Measurements from ENCODE around the gene PER1. TPM values are rescaled to one million over a fixed set of nuclear protein-coding genes. Genes with fewer than 3 reads are reported as not detected.

PER1 gene
- total and polyA plus RNA-seq, 10 of the 15 experiments (the other 5 are each of a cell fraction or from before 2014, with no cell fraction given), result 0.02 to 25.1 (median 5.4) TPM

- no peaks in the 10 kb centered on the region for H4K20me1 ChIP-seq (ENCODE audit: control insufficient read depth, insufficient read depth)
- no peaks in the 10 kb centered on the region for H3K27me3 ChIP-seq (replicated peaks in 1 of 2; ENCODE audit: control insufficient read depth in 2 of 2, insufficient read depth in 2 of 2, low read length in 1 of 2)
- no peaks in the 10 kb centered on the region for H3K9me3 ChIP-seq (replicated peaks; ENCODE audit: control insufficient read depth, insufficient read depth, low read length)
- H3K36me3 ChIP-seq (ENCODE audit: control insufficient read depth in 2 of 2, insufficient read depth in 2 of 2, low read length in 1 of 2), result no peaks in the 10 kb centered on the region
- WGBS (ENCODE audit: insufficient coverage, insufficient replicate concordance, low lambda C conversion rate, missing lambda C conversion rate), result 32% methylated on average over 4 of the region's 4 CpGs
- ATAC-seq (no peak), DNase-seq (ENCODE audit: low read depth, low spot score) (no peak), FAIRE-seq (no peak)
- in situ Hi-C loops (cut with MboI), result no loop called here
- no TSS peak for BruUV-seq (replicated peaks)
- CTCF ChIA-PET, result interaction anchor here (0.9 to 4.1 kb wide), 3 partner anchors 9 to 25 kb away, joined by 3 to 20 read pairs (median 4); no protein-coding TSS in a partner anchor
- no peak overlapping the region for H3K27ac ChIP-seq (ENCODE audit: control insufficient read depth, insufficient read depth)
- peaks cover 3% of the 10 kb centered on the region for H3K4me1 ChIP-seq (ENCODE audit: control insufficient read depth, insufficient read depth, low read length)
- H2AFZ ChIP-seq (ENCODE audit: control insufficient read depth, low read depth, low read length), result no peak overlapping the region
- no peak overlapping the region for H3K4me3 ChIP-seq
- intact Hi-C loops (cut with micrococcal nuclease; ENCODE audit: unreplicated experiment), result no loop called here
- SMC1A ChIA-PET (ENCODE audit: uncharacterized antibody, unreplicated experiment), result interaction anchor here (0.8 to 1.5 kb wide), 2 partner anchors 9 to 22 kb away, joined by 4 to 5 read pairs; no protein-coding TSS in a partner anchor
- H3K79me2 ChIP-seq (ENCODE audit: control insufficient read depth, insufficient read depth, low read length), result no peaks in the 10 kb centered on the region
- no peak overlapping the region for H3K4me2 ChIP-seq (ENCODE audit: control insufficient read depth, insufficient read depth)
- POLR2A ChIA-PET, result interaction anchor here (0.5 to 1.6 kb wide), 5 partner anchors 10 to 298 kb away, joined by 3 to 5 read pairs (median 4); partner anchors contain the start of gene HES7
- RAD21 ChIA-PET (ENCODE audit: unreplicated experiment), result interaction anchor here (1.1 kb wide), 1 partner anchor 15 kb away, joined by 4 read pairs; the partner anchor contains the start of gene ALOXE3
- H3K9ac ChIP-seq (ENCODE audit: control insufficient read depth, insufficient read depth, low read length), result no peak overlapping the region
- no peak for TF ChIP-seq RCOR1 (conservative IDR thresholded peaks at IDR 0.05; ENCODE audit: low read depth, low read length)
- TF ChIP-seq BACH1 (IDR thresholded peaks at IDR 0.05; ENCODE audit: borderline replicate concordance), result no peak
- no peak for TF ChIP-seq CEBPZ (IDR thresholded peaks at IDR 0.05; ENCODE audit: low read depth, low read length)
- TF ChIP-seq USF2 (IDR thresholded peaks at IDR 0.05; ENCODE audit: borderline replicate concordance, low read depth, low read length), result no peak
- no peak for TF ChIP-seq MEF2B (IDR thresholded peaks at IDR 0.05; ENCODE audit: partially characterized antibody, poor library complexity, severe bottlenecking)
- TF ChIP-seq ZNF274 (IDR thresholded peaks at IDR 0.05; ENCODE audit: insufficient read depth, insufficient read length), result no peak
- TF ChIP-seq FOXM1 (IDR thresholded peaks at IDR 0.05; ENCODE audit: low read depth, low read length), result no peak
- no peak for TF ChIP-seq DPF2 (IDR thresholded peaks at IDR 0.05)
- TF ChIP-seq MTA3 (IDR thresholded peaks at IDR 0.05; ENCODE audit: borderline replicate concordance, low read length), result no peak
- TF ChIP-seq ZNF217 (IDR thresholded peaks at IDR 0.05), result no peak
- TF ChIP-seq EZH2 (IDR thresholded peaks at IDR 0.05; ENCODE audit: borderline replicate concordance, control insufficient read depth, low read depth, low read length), result no peak
- no peak for TF ChIP-seq ZNF592 (IDR thresholded peaks at IDR 0.05)
- TF ChIP-seq ZNF622 (IDR thresholded peaks at IDR 0.05), result no peak
- no peak for TF ChIP-seq SIX5 (IDR thresholded peaks at IDR 0.05; ENCODE audit: low read depth, low read length, severe bottlenecking)
- TF ChIP-seq TCF7 (IDR thresholded peaks at IDR 0.05; ENCODE audit: borderline replicate concordance), result no peak
- no peak for TF ChIP-seq ZZZ3 (IDR thresholded peaks at IDR 0.05; ENCODE audit: control insufficient read depth, insufficient read length, low read depth)
- no peak for TF ChIP-seq KLF5 (IDR thresholded peaks at IDR 0.05; ENCODE audit: partially characterized antibody)
- no peak for TF ChIP-seq NRF1 (conservative IDR thresholded peaks at IDR 0.05; ENCODE audit: low read depth, low read length)
Measured at GRCh38 chr17:8133941-8134340, 18.3 kb downstream of the PER1 start.
